ENCODE results near the gene KCNMA1. TPM values are rescaled to one million over a fixed set of nuclear protein-coding genes. Genes with fewer than 3 reads are reported as not detected.

The KCNMA1 gene
- polyA plus RNA-seq, 1 of the 3 experiments (the other 2 are of a cell fraction) = 107 TPM

- Histone ChIP-seq H3K9ac (no peak overlapping the region), H3K9me2 (no peaks in the 10 kb centered on the region), H3K79me2 (ENCODE audit: insufficient read depth) (no peaks in the 10 kb centered on the region), H3K36me3 (replicated peaks in 1 of 2; ENCODE audit: control insufficient read depth in 1 of 2, insufficient read depth in 2 of 2, low read length in 1 of 2) (peaks cover 8 to 37% of the 10 kb centered on the region in 2 experiments), H3K27ac (ENCODE audit: low read depth in 2 of 2, low read length in 1 of 2) (peak overlapping the region in 1 of 2 experiments; percentile 99; a peak in 2 of 4 replicates), H3K9me3 (no peaks in the 10 kb centered on the region), H3K4me3 (ENCODE audit: low read depth in 2 of 2, low read length in 1 of 2) (no peak overlapping the region), H3K27me3 (ENCODE audit: insufficient read depth) (no peaks in the 10 kb centered on the region), H2AFZ (ENCODE audit: low read depth) (no peak overlapping the region), H3K4me1 (ENCODE audit: control insufficient read depth in 1 of 2, insufficient read depth in 2 of 2, low read depth in 1 of 2, low read length in 1 of 2) (peaks cover 0 to 27% of the 10 kb centered on the region in 2 experiments; a peak in 2 of 4 replicates), H4K20me1 (ENCODE audit: insufficient read depth) (no peaks in the 10 kb centered on the region), H3K4me2 (no peak overlapping the region), H3F3A (replicated peaks; ENCODE audit: insufficient read depth) (peaks cover 3% of the 10 kb centered on the region)
- 87% methylated on average over 4 of the region's 4 CpGs for WGBS (ENCODE audit: low lambda C conversion rate)
- no peak for TF ChIP-seq GATA2 (CRISPR knock-in tag; IDR thresholded peaks at IDR 0.05)
- no peak for TF ChIP-seq MEF2A (IDR thresholded peaks at IDR 0.05; ENCODE audit: borderline replicate concordance, low read depth)
- TF ChIP-seq TAF1 (IDR thresholded peaks at IDR 0.05; ENCODE audit: borderline replicate concordance, low read depth, low read length) = no peak
- TF ChIP-seq MXI1 (IDR thresholded peaks at IDR 0.05; ENCODE audit: low read depth, low read length) = no peak
- no peak for TF ChIP-seq TCF12 (IDR thresholded peaks at IDR 0.05)
- TF ChIP-seq REST (IDR thresholded peaks at IDR 0.05; ENCODE audit: low read depth, low read length) = no peak
- TF ChIP-seq PBX3 (IDR thresholded peaks at IDR 0.05) = no peak
- TF ChIP-seq SMC3 (IDR thresholded peaks at IDR 0.05; ENCODE audit: low read depth, low read length) = no peak
- TF ChIP-seq RAD21 (IDR thresholded peaks at IDR 0.05; ENCODE audit: low read length) = no peak
- TF ChIP-seq SIN3A (IDR thresholded peaks at IDR 0.05; ENCODE audit: borderline replicate concordance, low read depth, low read length) = no peak
- TF ChIP-seq CHD2 (IDR thresholded peaks at IDR 0.05; ENCODE audit: low read length, partially characterized antibody) = no peak
- TF ChIP-seq JUND (IDR thresholded peaks at IDR 0.05) = no peak
- no peak for TF ChIP-seq EP300 (IDR thresholded peaks at IDR 0.05; ENCODE audit: borderline replicate concordance in 1 of 2, low read depth in 1 of 2, low read length in 1 of 2)
- no peak for TF ChIP-seq RCOR1 (IDR thresholded peaks at IDR 0.05; ENCODE audit: low read length)
- no peak for TF ChIP-seq IRF3 (IDR thresholded peaks at IDR 0.05; ENCODE audit: low read depth, low read length)
- TF ChIP-seq POLR2AphosphoS5 (IDR thresholded peaks at IDR 0.05; ENCODE audit: low read depth, low read length) = no peak
- DNase-seq = no peak
- POLR2A ChIA-PET = interaction anchor here (0.7 kb wide), 1 partner anchor 44 kb away, joined by 3 read pairs; no protein-coding TSS in a partner anchor
- CTCF ChIA-PET = interaction anchor here (0.7 to 4.4 kb wide), 4 partner anchors 11 to 21 kb away, joined by 3 to 22 read pairs (median 6); no protein-coding TSS in a partner anchor
These were observed 620.8 kb downstream of the KCNMA1 start for GRCh38 chr10:77016855-77017254.

All from SK-N-SH (cell line).